ELR (cell line): Measurements from ENCODE around the gene FGGY.

ENCODE experiments used
- DNase-seq: peaks from one replicate; pipeline ENCODE4 v3.0.0-alpha.2; 2015; ENCODE audit warnings: low read depth

Gene FGGY

DNA sequence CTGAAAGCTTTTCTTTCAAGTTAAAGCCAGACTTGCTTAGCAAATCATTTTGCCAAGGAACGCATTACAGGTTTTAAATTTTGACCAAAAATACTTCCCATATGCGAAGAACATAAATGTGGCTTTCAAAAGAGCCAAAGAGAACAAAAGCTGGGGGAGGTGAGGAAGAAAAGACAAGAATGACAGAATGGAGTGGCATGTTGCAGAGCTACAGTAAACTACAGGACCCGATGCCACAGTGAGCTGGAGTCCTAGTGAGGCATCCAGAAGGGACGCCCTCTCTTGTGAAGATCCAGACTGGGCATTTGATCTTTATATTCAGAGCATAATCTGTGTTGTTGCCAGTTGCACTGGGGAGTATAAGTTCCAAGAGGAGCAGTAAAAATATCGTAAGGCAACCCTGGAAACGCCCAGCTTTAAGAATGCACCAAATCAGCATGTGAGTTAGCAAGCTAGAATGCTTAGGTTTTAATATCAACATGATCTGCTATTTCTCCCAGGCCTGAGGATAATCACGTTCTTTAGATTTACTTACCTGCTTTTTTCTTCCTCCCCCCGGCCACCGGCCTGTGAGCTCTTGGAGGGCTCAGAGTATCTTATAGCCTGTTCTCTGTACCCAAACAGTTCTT is 469.4 kb downstream of the FGGY start:
- no peak for DNase-seq

GRCh38 chr1:59767119-59767518 is 470.2 kb downstream of the FGGY start:
- no peak for DNase-seq

- no peak for DNase-seq
Observed at GRCh38 chr1:59768792-59769735, 472.2 kb downstream of the FGGY start.

- no peak for DNase-seq
Observed at GRCh38 chr1:59769736-59770095, 472.8 kb downstream of the FGGY start.

DNA sequence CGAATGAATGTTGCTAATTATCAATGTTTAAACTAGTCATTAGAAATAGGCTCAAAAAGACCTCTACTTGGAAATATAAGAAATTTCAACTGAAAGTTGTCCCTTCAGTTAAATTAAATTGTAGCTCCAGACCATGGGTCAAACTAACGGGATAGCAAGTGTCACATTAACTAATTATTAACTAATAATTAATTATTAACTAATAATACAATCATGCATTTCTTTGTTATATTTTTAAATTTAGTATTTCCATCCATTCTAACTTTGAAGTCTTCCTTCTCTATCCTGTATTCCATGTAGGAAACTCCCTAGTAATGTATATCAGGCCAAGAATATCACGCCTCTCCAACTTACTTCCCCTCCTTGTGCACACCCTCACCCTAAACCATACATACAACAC is 474.5 kb downstream of the FGGY start:
- no peak for DNase-seq

DNA sequence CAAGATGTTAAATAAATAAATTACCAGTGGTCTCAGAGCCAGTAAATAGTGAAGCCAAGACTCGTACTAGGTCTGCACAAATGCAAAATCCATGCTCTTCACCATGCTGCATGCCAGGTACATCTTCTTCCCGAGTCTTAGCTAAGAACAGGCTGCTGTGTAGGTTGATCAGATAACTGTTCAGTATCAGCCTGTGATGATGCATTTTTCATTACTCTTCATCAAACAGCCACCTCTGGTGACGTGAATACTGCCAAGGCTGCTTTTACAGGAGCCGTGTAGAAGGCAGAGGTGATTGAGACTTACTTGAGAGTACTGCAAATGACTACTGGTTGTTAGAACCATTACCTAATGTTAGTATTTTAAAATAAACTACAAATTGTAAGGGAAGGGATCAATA is 478.6 kb downstream of the FGGY start:
- no peak for DNase-seq

GRCh38 chr1:59776960-59777852 is 480.3 kb downstream of the FGGY start:
- DNase-seq: peak; percentile 50

GRCh38 chr1:59779949-59780348 is 483.1 kb downstream of the FGGY start:
- peak; percentile 9 for DNase-seq

DNA sequence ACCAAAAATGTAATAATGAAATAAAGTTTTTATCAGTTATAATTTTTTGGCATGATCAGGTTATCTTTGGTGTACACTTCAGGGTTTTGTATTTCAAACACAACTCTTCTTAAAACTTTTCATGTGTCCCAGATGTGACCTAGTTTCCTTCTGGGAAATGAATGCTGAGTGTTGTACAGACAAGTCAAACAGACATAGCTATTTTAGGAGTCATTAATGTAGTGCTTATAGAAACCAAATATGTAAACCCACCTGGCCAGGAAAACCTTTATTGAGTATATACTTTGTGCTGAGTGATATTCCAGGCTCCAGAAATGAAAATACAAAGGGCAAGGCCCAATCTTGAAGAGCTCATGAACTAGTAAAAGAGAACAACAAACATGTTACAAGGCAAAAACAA is 491.9 kb downstream of the FGGY start:
- DNase-seq: no peak

- no peak for DNase-seq
Observed at GRCh38 chr1:59798600-59798999, 501.7 kb downstream of the FGGY start.

- DNase-seq: no peak
Observed at GRCh38 chr1:59803458-59804038, 506.7 kb downstream of the FGGY start.

- DNase-seq: no peak
Observed at GRCh38 chr1:59804301-59804700, 507.4 kb downstream of the FGGY start.

DNA sequence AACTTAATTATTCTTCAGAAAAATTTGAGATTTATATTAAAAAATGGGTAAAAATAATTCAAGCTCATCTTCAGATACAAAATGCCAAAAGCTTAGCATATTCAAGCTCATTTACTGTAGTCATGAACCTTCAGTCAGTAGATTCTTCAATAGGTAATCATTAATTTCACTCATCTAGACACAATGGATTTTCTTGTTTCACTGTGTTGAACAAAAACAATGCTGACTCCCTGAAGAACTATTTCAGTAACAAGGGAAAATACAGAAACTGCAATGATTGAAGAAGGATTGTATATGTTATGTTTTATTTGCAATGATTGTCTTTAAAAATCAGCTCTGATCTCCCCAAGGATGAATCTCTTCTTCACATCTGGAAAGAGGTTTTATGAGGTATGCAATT is 508.7 kb downstream of the FGGY start:
- DNase-seq: no peak
